Measurements from ENCODE around the gene TTC34.
"Not testable (repeated sequence)": the region's sequence is repeated elsewhere in the genome, so short reads cannot be mapped to it uniquely, and the experiment has no call there.

Gene TTC34

DNA sequence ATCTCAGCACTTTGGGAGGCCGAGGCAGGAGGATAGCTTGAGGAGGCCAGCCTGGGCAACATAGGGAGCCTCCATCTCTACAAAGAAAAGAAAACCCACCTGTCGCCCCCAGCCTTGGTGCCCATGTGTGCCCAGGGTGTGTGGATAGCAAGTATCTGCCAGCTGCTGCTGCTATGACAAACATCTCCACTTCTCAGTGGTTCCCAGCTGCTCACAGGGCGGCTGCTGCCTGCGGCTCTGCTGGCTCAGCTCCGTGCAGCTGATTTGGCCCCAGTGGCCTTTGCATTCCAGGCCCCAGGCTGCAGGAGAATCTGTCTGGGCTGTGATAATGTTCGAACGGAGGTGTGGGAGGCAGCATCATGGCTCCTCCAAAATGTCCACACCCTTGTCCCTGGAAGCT, 10.6 kb upstream of the TTC34 start:
- DNase-seq, result no peak

DNA sequence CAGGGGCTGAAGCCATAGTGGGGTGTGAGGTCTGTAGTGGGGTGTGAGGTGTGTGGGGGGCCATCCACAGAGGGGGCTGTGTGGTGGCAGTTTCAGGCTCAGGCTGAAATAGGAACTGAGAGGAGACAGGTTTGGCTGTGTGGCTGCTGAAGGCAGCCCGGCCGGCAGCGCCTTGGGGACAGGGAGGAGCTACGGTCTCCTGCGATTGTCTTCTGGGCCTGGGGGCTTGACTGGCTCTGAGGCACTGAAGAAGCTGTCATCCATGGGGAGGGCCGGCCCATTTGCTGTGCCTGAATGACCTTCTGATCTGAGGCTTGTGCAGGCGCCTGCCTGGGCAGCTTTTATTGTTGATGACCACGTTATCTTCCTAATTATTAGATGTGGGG, 10.0 kb upstream of the TTC34 start:
- DNase-seq, result no peak

DNA sequence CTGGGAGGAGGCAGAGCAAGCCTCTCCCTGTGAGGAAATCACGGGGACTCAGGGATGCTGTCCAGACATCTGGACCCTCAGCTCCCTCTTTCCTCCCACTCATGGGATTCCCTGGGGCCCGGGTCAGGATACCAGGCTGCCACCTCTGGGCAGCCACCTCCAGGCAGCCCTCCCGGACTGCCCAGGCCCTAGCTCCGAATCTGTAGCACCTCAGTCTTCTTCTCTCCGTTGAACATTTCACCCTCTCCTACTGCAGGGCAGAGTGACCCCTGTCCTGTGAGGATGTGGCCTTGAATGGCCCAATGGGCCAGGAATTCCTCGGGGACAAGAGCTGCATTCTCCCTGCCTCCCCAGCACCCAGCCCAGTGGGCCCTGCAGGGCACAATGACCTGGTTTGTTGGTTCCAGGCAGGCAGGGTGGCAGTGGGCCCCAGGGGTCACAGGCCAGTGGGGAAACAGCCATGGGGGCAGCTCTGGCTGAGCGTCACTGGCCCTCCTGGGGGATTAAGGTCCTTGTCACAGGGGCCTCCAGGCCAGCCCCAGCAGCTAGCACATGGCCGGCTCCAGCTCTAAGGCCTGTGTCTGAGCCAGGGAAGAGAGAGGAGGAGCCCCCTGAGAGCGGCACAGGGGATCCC, 9.5 kb upstream of the TTC34 start:
- no peak for DNase-seq

DNA sequence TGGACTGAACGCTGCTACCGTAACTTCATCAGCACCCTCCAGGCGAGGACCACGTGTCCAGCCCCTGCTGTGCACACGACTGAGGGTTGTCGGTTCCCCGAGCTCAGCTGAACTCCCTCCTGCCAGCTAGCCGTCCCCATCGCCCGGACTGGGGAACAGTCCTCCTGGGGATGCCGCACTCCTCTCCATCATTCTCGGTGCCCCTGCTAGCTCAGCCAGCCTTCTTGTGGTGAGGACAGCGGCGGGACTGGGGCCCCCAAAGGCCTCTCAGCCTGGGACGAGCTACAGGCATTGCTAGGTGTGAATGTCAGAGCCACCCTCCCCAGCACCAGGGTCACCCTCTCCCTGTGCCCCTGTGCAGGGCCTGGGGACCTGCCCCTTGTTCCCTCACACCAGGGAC, 8.8 kb upstream of the TTC34 start:
- DNase-seq, result no peak

DNA sequence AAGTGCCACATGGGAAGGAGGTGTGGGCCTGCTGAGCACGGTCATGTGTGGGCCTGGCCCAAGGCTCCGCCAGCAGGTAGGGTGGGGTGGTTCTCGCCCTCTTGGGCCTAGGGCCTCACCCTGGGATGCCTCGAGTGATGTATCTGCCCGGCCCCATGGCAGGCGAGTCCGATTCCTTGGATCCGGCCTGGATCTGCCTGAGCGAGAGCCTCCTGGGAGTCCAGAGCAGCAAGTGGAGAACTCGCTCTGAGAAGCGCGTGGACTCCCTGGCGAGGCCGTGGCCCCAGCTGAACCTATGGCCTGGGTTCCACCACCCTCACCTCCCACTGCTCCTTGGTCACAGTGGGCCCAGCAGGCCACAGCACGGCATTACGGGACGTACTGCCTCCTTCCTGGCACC, 8.2 kb upstream of the TTC34 start:
- DNase-seq, result no peak

DNA sequence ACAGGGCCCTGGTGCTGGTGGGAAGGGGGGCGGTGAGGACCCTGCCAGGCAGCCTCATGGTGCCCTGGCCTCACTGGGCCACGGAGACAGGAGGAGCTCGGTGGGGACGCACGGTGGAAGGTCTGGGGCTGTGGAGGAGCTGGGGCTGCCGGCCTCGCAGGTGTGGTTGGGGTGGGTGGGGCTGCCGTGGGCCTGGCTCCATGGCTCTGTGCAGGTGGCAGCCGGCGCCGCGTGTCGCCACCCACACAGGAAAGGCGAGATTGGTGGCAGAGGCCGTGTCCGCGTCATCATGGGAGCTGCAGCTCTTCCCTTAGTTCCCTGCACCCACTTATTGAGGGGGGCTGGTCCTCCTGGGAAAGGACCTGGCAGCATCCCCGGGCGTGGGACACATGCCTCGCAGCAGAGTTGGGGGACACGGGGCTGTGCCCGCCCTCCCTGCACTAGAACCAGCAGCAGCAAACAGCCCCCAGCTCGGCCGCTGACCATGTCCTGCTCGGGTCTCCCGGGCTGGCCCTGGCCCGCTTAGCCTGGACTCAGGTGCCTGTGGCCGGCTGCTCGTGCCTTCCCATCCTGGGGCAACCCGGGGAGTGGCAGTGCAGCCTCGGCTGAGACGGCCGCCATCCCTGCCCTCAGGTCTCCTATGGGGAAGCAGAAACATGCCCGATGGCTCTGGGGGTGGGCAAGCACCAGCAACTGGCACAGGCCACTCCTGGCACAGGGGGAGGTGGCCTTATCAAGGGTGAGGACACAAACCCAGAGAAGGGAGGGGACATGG, 7.5 kb upstream of the TTC34 start:
- no peak for DNase-seq

DNA sequence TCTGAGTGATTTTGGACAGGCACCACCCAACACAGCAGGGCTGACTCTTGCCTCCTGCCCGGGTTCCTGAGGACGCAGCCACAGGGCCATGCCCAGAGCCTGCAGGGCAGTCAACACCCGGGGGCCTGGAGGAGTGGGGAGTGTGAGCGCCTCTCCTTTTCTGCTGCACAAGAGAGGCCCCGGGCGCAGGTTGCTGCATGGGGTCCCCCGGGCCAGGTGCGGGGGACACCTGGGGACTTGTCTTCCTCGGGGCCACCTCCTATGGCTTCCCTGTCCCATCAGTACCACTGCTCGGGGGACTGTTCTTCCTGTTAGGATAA, 6.9 kb upstream of the TTC34 start:
- DNase-seq, result no peak

DNA sequence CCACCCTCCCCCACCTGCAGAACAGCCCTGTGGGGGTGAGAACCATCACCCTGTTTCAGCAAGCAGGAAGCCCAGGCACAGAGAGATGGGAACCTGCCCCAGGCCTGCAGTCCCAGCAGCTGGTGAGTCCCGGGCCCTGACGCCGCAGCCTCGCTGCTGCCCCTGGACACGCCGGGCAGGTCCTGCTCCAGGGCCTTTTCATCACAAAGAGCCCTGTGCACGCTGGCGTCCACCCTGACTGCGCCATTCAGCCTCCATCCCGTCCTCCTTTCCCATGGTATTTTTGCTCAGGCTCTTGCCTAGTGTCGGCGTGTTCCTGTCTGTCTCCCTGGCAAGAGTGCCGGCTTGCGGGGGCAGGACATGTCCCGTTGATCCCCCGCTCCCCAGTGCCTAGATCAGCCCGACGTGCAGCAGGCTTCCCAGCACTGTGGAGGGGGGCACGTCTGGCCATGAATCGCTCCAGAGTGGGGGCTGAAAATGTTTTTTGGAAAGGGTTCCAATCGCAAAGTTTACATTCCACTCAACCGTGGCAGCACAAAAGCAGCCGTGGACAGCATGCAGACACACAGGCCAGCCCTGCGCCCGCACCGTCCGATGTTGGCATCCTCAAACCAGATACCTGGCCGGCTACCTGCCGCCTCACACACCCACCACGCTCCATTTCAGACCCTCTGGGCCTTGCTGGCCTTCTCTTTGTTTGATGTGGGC, 6.3 kb upstream of the TTC34 start:
- no peak for DNase-seq

DNA sequence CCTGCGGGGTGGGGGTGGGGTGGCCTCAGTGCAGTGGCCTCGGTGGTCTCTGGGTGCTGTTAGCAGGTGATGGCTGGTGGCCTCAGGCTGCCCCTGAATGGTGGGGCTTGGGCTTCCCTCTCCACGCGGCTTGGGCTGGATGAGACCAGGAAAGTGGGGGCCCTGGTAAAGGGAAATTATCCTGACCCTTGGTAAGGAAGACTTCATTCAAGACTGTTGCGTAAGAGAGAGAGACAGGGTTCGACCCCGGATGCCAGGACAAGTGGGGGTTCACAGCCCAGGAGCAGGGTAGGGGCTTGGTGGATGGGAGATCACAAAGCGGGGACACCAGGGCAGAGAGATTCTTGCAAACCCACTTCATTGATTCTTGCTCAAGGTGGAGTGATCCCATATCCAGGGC, 5.5 kb upstream of the TTC34 start:
- no peak for DNase-seq

DNA sequence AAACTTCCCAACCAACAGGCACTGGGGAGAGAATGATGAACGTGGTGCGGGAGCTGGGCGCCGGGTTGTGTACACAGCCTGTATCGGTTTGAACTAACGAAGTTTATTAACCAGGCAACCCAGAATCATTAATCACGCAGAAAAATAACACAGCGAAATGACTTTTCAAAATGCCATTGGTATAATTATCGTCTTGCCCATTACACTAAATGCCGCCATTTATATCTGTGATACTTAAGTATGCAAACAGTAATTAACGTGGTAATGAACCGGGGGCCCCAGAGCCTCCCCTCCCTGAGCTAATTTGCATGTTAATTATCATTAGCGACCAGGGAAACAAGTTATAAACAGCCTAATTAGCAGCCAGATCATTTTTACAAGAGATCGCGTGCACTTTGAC, 5.1 kb upstream of the TTC34 start:
- no peak for DNase-seq

DNA sequence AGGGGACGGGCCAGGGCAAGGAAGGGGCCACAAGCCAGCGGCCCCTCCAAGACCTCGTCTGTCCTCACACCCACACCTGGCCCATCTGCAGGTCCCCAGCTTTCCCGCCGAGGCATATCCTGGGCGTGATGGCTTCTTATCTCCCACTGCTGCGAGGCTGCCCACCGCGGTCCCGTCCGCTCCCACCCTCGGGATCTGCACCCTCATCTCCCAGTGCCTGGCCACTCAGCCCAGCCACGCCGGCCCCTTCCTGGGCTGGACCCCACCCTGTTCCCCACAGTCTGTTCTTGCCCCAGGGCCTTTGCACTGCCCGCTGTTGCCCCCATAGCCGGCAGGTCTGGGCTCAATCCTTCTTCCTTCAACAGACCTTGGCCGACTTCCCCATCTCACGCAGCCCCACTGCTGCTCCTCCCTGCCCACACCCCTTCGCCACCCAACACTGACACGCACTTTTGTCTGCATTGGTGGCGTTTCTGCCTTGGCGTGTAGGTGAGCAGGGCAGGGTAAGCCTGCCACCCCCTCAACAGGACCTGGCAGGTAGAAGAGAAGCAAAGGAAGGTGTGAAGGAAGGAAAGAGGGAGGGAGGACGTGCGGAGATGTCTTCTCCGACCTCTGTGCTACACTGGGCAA, 4.4 kb upstream of the TTC34 start:
- no peak for DNase-seq

DNA sequence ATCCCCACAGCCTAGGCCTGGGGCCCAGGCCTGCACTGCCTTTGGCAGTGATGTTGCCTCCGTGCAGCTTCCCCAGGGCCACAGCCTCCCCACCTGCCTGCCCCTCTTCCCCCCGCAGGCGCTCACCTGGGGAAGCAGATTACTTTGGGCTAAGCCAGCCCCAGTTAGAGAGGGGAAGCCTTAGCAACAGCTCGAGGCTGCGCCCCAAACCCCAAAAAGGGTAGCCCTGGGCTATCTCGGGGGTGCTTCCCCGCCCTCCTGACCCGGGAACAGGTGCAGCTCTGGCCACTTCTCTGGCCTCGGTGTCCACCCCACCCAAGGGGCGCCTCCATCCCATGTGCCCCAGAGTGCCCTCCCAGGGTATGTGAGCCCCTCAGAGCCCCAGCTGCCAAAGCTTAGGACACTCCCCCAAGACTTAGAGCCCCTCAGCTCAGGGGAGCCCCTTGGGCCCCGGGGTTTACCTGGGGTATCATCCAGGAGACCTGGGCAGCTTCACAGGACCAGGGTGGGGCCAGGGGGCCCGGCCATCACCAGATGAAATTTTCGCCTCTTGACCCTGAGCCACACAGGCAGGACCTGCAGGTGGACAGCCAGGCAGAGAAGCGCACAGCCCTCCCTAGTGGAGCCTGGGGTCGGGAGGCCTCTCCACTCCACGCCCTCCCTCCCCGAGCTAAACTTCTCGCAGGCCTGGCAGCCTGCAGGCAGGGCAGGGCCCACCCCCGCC, 3.3 kb upstream of the TTC34 start:
- no peak for DNase-seq

DNA sequence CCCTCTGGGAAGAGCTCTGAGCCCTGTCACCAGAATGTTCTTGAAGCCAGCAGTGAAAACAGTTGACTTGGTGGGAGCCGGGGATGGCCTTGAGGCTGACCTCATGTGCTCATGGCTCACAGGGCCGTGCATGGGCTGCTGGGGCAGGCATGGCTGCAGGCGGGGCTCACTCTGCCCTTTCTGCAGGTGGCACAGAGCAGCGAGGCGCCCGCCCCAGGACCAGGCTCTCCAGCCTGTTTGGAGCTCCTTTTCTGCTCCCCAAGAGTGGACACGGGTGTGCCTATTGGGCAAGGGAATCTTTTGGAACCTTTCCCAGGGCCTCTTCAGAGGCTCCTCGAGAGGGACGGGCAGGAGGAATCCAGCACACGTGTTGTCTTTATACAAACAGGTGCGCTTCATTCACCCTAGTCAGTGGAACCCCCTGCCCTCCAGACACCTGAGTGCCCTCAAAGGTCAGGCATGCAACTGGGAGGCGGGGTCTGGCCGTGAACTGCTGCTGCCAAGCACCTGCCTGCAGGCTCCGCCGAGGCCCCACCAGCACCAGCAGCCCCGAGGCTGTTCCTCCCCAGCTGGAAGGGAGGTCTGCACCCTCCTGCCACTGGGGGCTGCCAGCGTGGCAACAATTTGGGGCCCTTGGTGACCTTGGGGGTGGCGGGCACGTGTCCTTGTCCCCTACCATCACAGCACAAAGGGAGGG, 2.6 kb upstream of the TTC34 start:
- DNase-seq, result no peak

DNA sequence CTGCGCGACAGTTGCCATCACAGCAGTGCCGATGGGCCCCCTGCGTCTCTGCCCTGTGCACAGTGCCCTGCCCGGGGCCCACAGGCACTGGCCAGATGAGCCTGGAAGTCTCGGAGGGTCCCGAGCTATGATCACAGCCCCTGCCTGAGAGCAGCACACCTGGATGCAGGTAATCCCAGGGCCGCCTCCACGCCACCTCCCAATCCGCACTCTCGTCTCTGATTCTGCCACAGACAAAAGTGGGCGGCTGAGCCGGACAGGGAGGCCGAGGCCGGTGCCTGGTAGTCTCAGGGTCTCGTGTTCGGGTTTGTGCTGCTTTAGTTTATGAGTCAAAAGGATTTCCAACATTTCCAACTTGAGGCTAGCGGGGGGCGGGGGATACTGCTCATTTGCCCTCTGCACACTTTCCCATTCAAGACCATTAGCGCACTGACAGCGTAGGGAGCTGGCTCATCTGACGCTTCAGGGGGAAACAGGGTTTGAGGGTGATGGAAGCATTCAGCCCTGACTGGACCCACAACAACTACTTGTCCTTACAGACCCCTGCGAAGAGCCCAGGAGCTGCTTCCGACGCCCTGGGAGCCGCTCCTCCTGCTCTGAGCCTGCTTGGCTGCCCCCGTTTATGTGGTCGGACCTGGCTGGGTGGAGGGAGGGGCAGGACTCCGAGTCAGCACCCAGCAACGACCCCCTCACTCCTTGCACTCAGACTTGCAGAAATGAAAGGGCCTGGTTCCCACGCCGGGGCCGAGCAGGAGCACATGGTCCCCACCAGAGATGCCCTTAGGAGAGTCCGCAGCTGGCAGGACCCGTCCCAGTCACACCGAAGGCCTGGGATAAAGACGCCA, 1.8 kb upstream of the TTC34 start:
- no peak for DNase-seq

DNA sequence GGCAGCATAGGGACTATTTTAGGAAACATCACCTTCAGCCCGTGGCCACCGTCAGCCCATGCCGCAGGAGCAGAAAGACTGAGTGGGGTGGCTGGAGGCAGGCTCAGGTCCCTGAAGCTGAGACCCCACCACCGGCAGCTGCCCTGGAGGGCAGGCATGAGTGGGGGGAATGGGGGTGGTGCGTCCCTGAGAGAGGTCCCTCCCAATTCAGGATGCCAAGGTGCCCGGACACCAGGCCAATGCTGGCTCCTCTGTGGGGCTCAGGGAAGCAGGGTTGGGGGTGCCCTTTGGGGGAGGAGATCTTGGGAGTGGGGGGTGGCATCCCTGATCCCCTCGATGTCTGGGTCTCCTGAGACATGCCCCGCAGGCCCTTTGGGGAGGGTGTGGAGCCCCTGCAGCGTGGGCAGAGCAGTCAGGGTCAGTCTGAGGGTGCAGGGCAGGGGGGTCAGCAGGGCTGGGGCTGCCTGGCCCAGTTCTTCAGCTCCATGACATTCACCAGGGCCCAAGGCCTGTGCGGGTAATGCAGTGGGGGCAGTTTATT, 998 bp upstream of the TTC34 start:
- no peak for DNase-seq

DNA sequence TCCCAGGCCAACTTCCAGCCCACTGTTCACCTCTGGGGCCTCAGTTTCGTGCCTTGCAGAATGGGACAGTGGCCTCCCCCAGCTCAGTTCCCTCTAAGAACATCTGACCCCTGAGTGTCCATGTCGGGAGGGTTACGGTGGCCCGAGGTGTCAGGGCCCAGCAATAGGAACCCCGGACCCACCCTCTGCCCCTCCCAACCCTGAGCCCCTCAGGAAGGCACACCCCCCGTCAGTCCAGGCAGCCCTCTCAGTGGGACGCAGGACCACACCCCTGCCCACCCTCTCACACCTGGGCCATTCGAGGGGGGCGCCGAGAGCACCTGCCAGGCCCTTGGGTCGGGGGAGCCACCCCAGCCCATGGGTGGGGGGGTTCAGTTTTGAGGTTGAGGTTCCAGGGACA, 447 bp downstream of the TTC34 start:
- no peak for DNase-seq

DNA sequence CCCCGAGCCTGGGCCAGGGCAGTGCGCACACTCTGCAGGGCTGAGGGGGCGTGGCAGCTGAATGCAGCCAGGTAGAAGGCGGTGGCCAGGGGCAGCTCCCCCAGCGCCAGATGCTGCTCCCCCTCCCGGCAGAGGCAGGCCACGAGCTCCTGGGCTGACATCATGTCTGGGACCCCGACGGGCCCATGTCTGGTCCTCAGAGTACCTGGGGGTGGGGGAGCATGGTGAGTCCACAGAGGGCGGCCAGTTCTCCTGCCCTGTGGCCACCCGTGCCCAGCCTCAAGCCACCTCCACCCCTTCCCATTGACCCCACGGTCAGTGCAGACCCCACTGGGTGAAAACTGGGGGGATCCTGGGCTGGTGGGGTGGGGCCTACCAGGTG, 838 bp downstream of the TTC34 start:
- peak; percentile 19 for DNase-seq

DNA sequence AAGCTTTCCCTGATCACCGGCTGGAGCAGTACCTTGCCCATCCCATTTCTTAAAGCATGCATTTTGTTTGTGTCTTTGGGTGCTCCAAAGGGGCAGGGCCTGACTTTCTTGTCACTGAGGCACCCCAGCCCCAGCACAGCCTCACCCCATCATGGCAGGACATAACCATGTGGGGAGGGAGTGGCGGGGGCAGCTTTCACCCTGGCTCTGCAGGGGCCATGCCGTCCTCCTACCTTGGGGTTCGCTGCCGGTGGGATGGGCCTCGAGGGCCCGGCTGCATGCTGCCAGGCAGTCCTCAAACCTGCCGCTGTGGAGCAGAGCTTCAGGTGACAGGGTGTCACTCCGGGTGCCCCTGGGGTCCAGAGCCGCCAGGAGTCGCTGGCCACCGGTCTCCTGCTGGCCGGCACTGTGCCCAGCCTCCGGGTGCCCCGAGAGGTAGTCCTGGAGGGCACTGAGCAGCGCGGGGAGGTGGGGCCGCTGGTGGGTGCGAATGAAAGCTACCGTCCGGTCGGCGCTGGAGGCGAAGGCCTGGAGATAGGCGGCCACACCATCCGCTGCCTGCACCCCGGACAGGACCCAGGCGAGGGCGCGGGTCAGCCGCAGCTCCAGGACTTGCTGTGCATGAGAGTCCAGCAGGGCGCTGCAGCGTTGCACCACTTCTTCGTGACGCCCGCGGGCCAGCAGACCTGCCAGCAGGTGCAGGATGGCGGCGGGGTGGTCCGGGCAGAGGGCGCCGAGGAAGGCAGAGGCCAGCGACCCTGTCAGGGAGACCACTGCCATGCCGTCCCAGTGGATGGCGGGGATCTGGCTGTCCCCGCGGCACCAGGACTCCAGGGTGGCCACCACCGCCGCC, 1.5 kb downstream of the TTC34 start:
- peak; percentile 19 for DNase-seq

DNA sequence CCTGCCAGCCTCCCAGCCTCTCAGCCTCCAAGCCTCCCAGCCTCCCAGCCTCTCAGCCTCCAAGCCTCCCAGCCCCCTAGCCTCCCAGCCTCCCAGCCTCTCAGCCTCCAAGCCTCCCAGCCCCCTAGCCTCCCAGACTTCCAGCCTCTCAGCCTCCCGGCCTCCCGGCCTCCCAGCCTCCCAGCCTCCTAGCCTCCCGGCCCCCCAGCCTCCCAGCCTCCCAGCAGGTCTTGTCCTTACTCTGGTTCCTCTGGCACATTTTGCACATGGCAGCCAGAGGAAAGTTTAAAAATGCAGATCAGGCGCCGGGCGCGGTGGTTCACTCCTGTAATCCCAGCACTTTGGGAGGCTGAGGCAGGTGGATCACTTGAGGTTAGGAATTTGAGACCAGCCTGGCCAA, 2.5 kb downstream of the TTC34 start:
- DNase-seq, result not testable (repeated sequence)

DNA sequence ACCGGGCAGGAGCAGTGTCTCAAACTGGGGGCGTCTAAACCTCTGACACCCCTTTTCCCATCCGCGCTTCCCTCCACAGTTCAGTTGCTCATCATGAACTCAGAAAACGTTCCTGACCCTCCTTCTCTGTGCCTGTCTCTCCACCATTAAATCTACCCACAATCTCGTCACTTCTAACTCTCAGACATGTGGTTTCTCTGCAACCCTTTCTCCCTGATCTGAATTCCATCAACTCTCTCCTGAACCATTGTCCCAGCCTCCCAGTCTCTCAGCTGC, 3.8 kb downstream of the TTC34 start:
- DNase-seq, result no peak

Data from activated CD4-positive, CD25-positive, alpha-beta regulatory T cell treated with anti-CD3 and anti-CD28 coated beads, Interleukin-2, amount 50 U/mL, for 72 hours (primary cell).